Measurements from ENCODE around the gene GLT6D1. TPM values are rescaled to one million over a fixed set of nuclear protein-coding genes. Genes with fewer than 3 reads are reported as not detected.

The GLT6D1 gene
- polyA plus RNA-seq, 1 experiment, result not detected

- Histone ChIP-seq H3K27me3 (ENCODE audit: control insufficient read depth, insufficient read depth, low read length) (no peaks in the 10 kb centered on the region), H3K36me3 (ENCODE audit: control insufficient read depth, insufficient read depth, low read length) (no peaks in the 10 kb centered on the region), H3K4me3 (ENCODE audit: low read depth, low read length) (no peak overlapping the region)
- ChIA-PET CTCF (no interaction called here), POLR2A (no interaction called here)
- DNase-seq (ENCODE audit: low read depth), result no peak
- TF ChIP-seq CTCF (IDR thresholded peaks at IDR 0.05; ENCODE audit: insufficient read depth, low read depth, low read length), result no peak
These were observed 22.6 kb upstream of the GLT6D1 start for GRCh38 chr9:135661816-135662560.

- no peak for TF ChIP-seq CTCF (IDR thresholded peaks at IDR 0.05; ENCODE audit: insufficient read depth, low read depth, low read length)
- Histone ChIP-seq H3K27me3 (ENCODE audit: control insufficient read depth, insufficient read depth, low read length) (no peaks in the 10 kb centered on the region), H3K4me3 (ENCODE audit: low read depth, low read length) (no peak overlapping the region), H3K36me3 (ENCODE audit: control insufficient read depth, insufficient read depth, low read length) (no peaks in the 10 kb centered on the region)
- CTCF ChIA-PET, result no interaction called here
- POLR2A ChIA-PET, result no interaction called here
- DNase-seq (ENCODE audit: low read depth), result no peak
These were observed 21.1 kb upstream of the GLT6D1 start for GRCh38 chr9:135660407-135660806.

- Histone ChIP-seq H3K27me3 (ENCODE audit: control insufficient read depth, insufficient read depth, low read length) (no peaks in the 10 kb centered on the region), H3K36me3 (ENCODE audit: control insufficient read depth, insufficient read depth, low read length) (no peaks in the 10 kb centered on the region), H3K4me3 (ENCODE audit: low read depth, low read length) (no peak overlapping the region)
- no peak for DNase-seq (ENCODE audit: low read depth)
- no peak for TF ChIP-seq CTCF (IDR thresholded peaks at IDR 0.05; ENCODE audit: insufficient read depth, low read depth, low read length)
- ChIA-PET CTCF (no interaction called here), POLR2A (no interaction called here)
These were observed 19.9 kb upstream of the GLT6D1 start for GRCh38 chr9:135659252-135659651.

- no peak for TF ChIP-seq CTCF (IDR thresholded peaks at IDR 0.05; ENCODE audit: insufficient read depth, low read depth, low read length)
- DNase-seq (ENCODE audit: low read depth), result no peak
- no peaks in the 10 kb centered on the region for H3K36me3 ChIP-seq (ENCODE audit: control insufficient read depth, insufficient read depth, low read length)
- CTCF ChIA-PET, result no interaction called here
- POLR2A ChIA-PET, result no interaction called here
- H3K27me3 ChIP-seq (ENCODE audit: control insufficient read depth, insufficient read depth, low read length), result no peaks in the 10 kb centered on the region
- no peak overlapping the region for H3K4me3 ChIP-seq (ENCODE audit: low read depth, low read length)
These were observed 18.1 kb upstream of the GLT6D1 start for GRCh38 chr9:135657416-135657815.

GRCh38 chr9:135655317-135655716 lies 16.0 kb upstream of the GLT6D1 start:
- no peak for DNase-seq (ENCODE audit: low read depth)
- POLR2A ChIA-PET, result no interaction called here
- CTCF ChIA-PET, result no interaction called here

More at GRCh38 chr9:135655317-135655716, 16.0 kb upstream of the GLT6D1 start:
- no peaks in the 10 kb centered on the region; the same call in 1 of the 2 replicates for H3K27me3 ChIP-seq (ENCODE audit: control insufficient read depth, insufficient read depth, low read length)
- no peak overlapping the region for H3K4me3 ChIP-seq (ENCODE audit: low read depth, low read length)
- no peaks in the 10 kb centered on the region for H3K36me3 ChIP-seq (ENCODE audit: control insufficient read depth, insufficient read depth, low read length)
- no peak for TF ChIP-seq CTCF (IDR thresholded peaks at IDR 0.05; ENCODE audit: insufficient read depth, low read depth, low read length)

Data from BJ (cell line).